ENCODE measurements around the gene SPPL2C. TPM values are rescaled to one million over a fixed set of nuclear protein-coding genes. Genes with fewer than 3 reads are reported as not detected.

Gene SPPL2C
- not detected in 3 replicates for polyA plus RNA-seq
- not detected for polyA plus RNA-seq (2011; ENCODE audit: low read depth)
- not detected in 2 replicates for polyA plus RNA-seq (2011; cell fraction: cytosol; rRNA removed)
- polyA plus RNA-seq (2011; cell fraction: nucleus; rRNA removed), result not detected in 2 replicates
- not detected in 2 replicates for polyA plus RNA-seq (2012; ENCODE audit: low replicate concordance)
- not detected in 3 replicates for polyA minus RNA-seq
- not detected for polyA minus RNA-seq (2011; cell fraction: cytosol; rRNA and poly(A)+ RNA removed)
- polyA minus RNA-seq (2011; cell fraction: nucleus; rRNA and poly(A)+ RNA removed), result not detected in 2 replicates

- Histone ChIP-seq H3K9me3 (ENCODE audit: control insufficient read depth, low read depth, low read length) (no peaks in the 10 kb centered on the region), H3K9ac (ENCODE audit: control insufficient read depth, extremely low read depth, insufficient read depth, low read length) (no peak within 1 kb of the TSS), H3K4me1 (ENCODE audit: control insufficient read depth, extremely low read depth, insufficient read depth, low read length) (no peaks in the 10 kb centered on the region), H3K36me3 (ENCODE audit: control insufficient read depth in 2 of 2, extremely low read depth in 1 of 2, insufficient read depth in 2 of 2, low read length in 2 of 2) (no peaks in the 10 kb centered on the region), H3K79me2 (ENCODE audit: control insufficient read depth, insufficient read depth, low read length) (no peaks in the 10 kb centered on the region), H3K4me3 (ENCODE audit: control insufficient read depth in 2 of 3, extremely low read depth in 1 of 3, insufficient read depth in 2 of 3, low read depth in 1 of 3, low read length in 3 of 3) (no peak within 1 kb of the TSS), H4K20me1 (ENCODE audit: control insufficient read depth, extremely low read depth, insufficient read depth, low read length) (no peaks in the 10 kb centered on the region), H3K27ac (ENCODE audit: control insufficient read depth, insufficient read depth, low read length) (no peak within 1 kb of the TSS), H2AFZ (ENCODE audit: control insufficient read depth, low read length) (no peak within 1 kb of the TSS), H3K9me1 (ENCODE audit: control insufficient read depth, extremely low read depth, insufficient read depth, low read length) (no peaks in the 10 kb centered on the region), H3K27me3 (ENCODE audit: control insufficient read depth, extremely low read depth, insufficient read depth, low read length) (no peaks in the 10 kb centered on the region), H3K4me2 (ENCODE audit: control insufficient read depth, extremely low read depth, insufficient read depth, low read depth, low read length) (no peak within 1 kb of the TSS)
- FAIRE-seq (no peak), DNase-seq (ENCODE audit: low read depth, low spot score) (no peak)
- dilution Hi-C loops (cut with MboI; ENCODE audit: extremely low pct_ligation_motif_present, low sequenced_read_pairs), result no loop called here
- TF ChIP-seq CTCF (optimal IDR thresholded peaks at IDR 0.05 in 1 of 3, IDR thresholded peaks at IDR 0.05 in 1 of 3, conservative IDR thresholded peaks at IDR 0.05 in 1 of 3; ENCODE audit: extremely low read depth in 1 of 3, insufficient read depth in 2 of 3, low read length in 3 of 3), result no peak
- TF ChIP-seq EZH2 (IDR thresholded peaks at IDR 0.05; ENCODE audit: low read length), result no peak
These were observed at the start of gene SPPL2C for GRCh38 chr17:45844695-45845375. TSS of gene SPPL2C (plus strand) at chr17:45844881. CDS start at chr17:45844907, 26 bp downstream.

GRCh38 chr17:45800816-45801215, 43.9 kb upstream of the SPPL2C start:
- no peaks in the 10 kb centered on the region for H3K4me1 ChIP-seq (ENCODE audit: control insufficient read depth, extremely low read depth, insufficient read depth, low read length)
- dilution Hi-C loops (cut with MboI; ENCODE audit: extremely low pct_ligation_motif_present, low sequenced_read_pairs), result no loop called here
- H4K20me1 ChIP-seq (ENCODE audit: control insufficient read depth, extremely low read depth, insufficient read depth, low read length), result no peaks in the 10 kb centered on the region
- DNase-seq (ENCODE audit: low read depth, low spot score), result no peak
- no peak for FAIRE-seq
- H3K79me2 ChIP-seq (ENCODE audit: control insufficient read depth, insufficient read depth, low read length), result no peaks in the 10 kb centered on the region
- H3K27ac ChIP-seq (ENCODE audit: control insufficient read depth, insufficient read depth, low read length), result no peak overlapping the region
- no peaks in the 10 kb centered on the region for H3K36me3 ChIP-seq (ENCODE audit: control insufficient read depth in 2 of 2, extremely low read depth in 1 of 2, insufficient read depth in 2 of 2, low read length in 2 of 2)
- no peak overlapping the region for H3K4me3 ChIP-seq (ENCODE audit: control insufficient read depth in 2 of 3, extremely low read depth in 1 of 3, insufficient read depth in 2 of 3, low read depth in 1 of 3, low read length in 3 of 3)
- no peaks in the 10 kb centered on the region for H3K9me1 ChIP-seq (ENCODE audit: control insufficient read depth, extremely low read depth, insufficient read depth, low read length)
- H3K27me3 ChIP-seq (ENCODE audit: control insufficient read depth, extremely low read depth, insufficient read depth, low read length), result peaks cover 7% of the 10 kb centered on the region
- H2AFZ ChIP-seq (ENCODE audit: control insufficient read depth, low read length), result no peak overlapping the region
- H3K9me3 ChIP-seq (ENCODE audit: control insufficient read depth, low read depth, low read length), result no peaks in the 10 kb centered on the region
- no peak overlapping the region for H3K4me2 ChIP-seq (ENCODE audit: control insufficient read depth, extremely low read depth, insufficient read depth, low read depth, low read length)
- no peak for TF ChIP-seq EZH2 (IDR thresholded peaks at IDR 0.05; ENCODE audit: low read length)
- TF ChIP-seq CTCF (optimal IDR thresholded peaks at IDR 0.05 in 1 of 3, IDR thresholded peaks at IDR 0.05 in 1 of 3, conservative IDR thresholded peaks at IDR 0.05 in 1 of 3; ENCODE audit: extremely low read depth in 1 of 3, insufficient read depth in 2 of 3, low read length in 3 of 3), result no peak
- H3K9ac ChIP-seq (ENCODE audit: control insufficient read depth, extremely low read depth, insufficient read depth, low read length), result no peak overlapping the region
